IMR-90 (cell line): Measurements from ENCODE around the gene DNAAF2. TPM values are rescaled to one million over a fixed set of nuclear protein-coding genes. Genes with fewer than 3 reads are reported as not detected.

Source experiments
- ATAC-seq: fragments of 200-7000 bp; cut with Tn5 transposase; 2 replicates; pipeline ENCODE4 v1.9.1; 2020; ENCODE audit warnings: low read depth, mild to moderate bottlenecking, moderate library complexity
- BruUV-seq: library from RNA; stranded (reverse); fragments of 400-500 nt; replicated peaks from 2 replicates; lab custom pipeline; 2021; lab: Mats Ljungman, UMichigan
- CTCF ChIA-PET: fragments of 300-600 bp; formaldehyde crosslinking; extraction: SDS; loops from one replicate; lab custom pipeline; 2021; ENCODE audit warnings: antibody characterized with exemption; lab: Yijun Ruan, JAX
- POLR2A ChIA-PET: fragments of 300-600 bp; sonication (Branson Sonifier 250); formaldehyde crosslinking; loops from one replicate; lab custom pipeline; 2022; ENCODE audit warnings: antibody characterized with exemption; ENCODE audit not compliant: unreplicated experiment; lab: Charles Lee
- DNase-seq: peaks from one replicate; pipeline ENCODE4 v3.0.0; 2013
- H2AFZ ChIP-seq: replicated peaks from 2 replicates; pipeline ENCODE3; 2013; ENCODE audit warnings: low read length, mild to moderate bottlenecking; ENCODE audit not compliant: poor library complexity
- H2AK5ac ChIP-seq: 2 replicates; pipeline ENCODE4 v1.6.1; 2013; ENCODE audit warnings: low read depth, low read length, inconsistent platforms
- H2AK9ac ChIP-seq: replicated peaks from 2 replicates; pipeline ENCODE3; 2013; ENCODE audit warnings: mild to moderate bottlenecking, low read depth, low read length, moderate library complexity; ENCODE audit not compliant: poor library complexity
- H2BK120ac ChIP-seq: 2 replicates; pipeline ENCODE4 v1.6.1; 2013; ENCODE audit warnings: low read depth, low read length, inconsistent platforms
- H2BK15ac ChIP-seq: 3 replicates; pipeline ENCODE4 v1.6.1; 2013; ENCODE audit warnings: low read depth, low read length, inconsistent platforms
- H2BK20ac ChIP-seq: 2 replicates; pipeline ENCODE4 v1.6.1; 2013; ENCODE audit warnings: low read depth, mild to moderate bottlenecking, inconsistent platforms, low read length, moderate library complexity
- H2BK5ac ChIP-seq: 2 replicates; pipeline ENCODE4 v1.6.1; 2013; ENCODE audit warnings: mild to moderate bottlenecking, low read depth, low read length, inconsistent platforms; ENCODE audit not compliant: poor library complexity, severe bottlenecking
- H3K14ac ChIP-seq: replicated peaks from 2 replicates; pipeline ENCODE4 v1.6.1; 2013; ENCODE audit warnings: low read depth, low read length, inconsistent platforms
- H3K18ac ChIP-seq: 2 replicates; pipeline ENCODE4 v1.6.1; 2013; ENCODE audit warnings: low read depth, low read length, control low read depth
- H3K23ac ChIP-seq: 2 replicates; pipeline ENCODE4 v1.6.1; 2013; ENCODE audit warnings: low read depth, low read length, inconsistent platforms
- H3K27ac ChIP-seq: 2 replicates; pipeline ENCODE4 v1.5.1; 2013; ENCODE audit warnings: mild to moderate bottlenecking, control low read depth, low read length; ENCODE audit not compliant: insufficient read depth
- H3K27me3 ChIP-seq: 2 replicates; pipeline ENCODE4 v1.6.1; 2013; ENCODE audit warnings: low read length; ENCODE audit not compliant: control insufficient read depth, insufficient read depth
- H3K36me3 ChIP-seq: 2 replicates; pipeline ENCODE4 v1.6.1; 2013; ENCODE audit warnings: low read length, mixed read lengths; ENCODE audit not compliant: control insufficient read depth, insufficient read depth
- H3K4ac ChIP-seq: 2 replicates; pipeline ENCODE4 v1.6.1; 2013; ENCODE audit warnings: low read depth, low read length, inconsistent platforms
- H3K4me1 ChIP-seq: 2 replicates; pipeline ENCODE4 v1.6.1; 2013; ENCODE audit warnings: low read length, mixed read lengths; ENCODE audit not compliant: control insufficient read depth, insufficient read depth
- H3K4me2 ChIP-seq: 2 replicates; pipeline ENCODE4 v1.6.1; 2013; ENCODE audit warnings: low read depth, mild to moderate bottlenecking, control low read depth, low read length, moderate library complexity
- H3K4me3 ChIP-seq: 2 replicates; pipeline ENCODE4 v1.5.1; 2013; ENCODE audit warnings: low read depth, mild to moderate bottlenecking, control low read depth, low read length, moderate library complexity; ENCODE audit not compliant: insufficient read depth
- H3K56ac ChIP-seq: 2 replicates; pipeline ENCODE4 v1.6.1; 2013; ENCODE audit warnings: low read length, inconsistent platforms; ENCODE audit not compliant: insufficient read depth; ENCODE audit errors: extremely low read depth
- H3K79me1 ChIP-seq, 2 experiments: 2 replicates each; pipeline ENCODE4 v1.6.1; 2013; ENCODE audit warnings: low read length in 2 of 2, inconsistent platforms in 1 of 2, low read depth in 1 of 2
- H3K9ac ChIP-seq: 2 replicates; pipeline ENCODE4 v1.6.1; 2013; ENCODE audit warnings: low read depth, low read length, control low read depth
- H3K9me1 ChIP-seq: 2 replicates; pipeline ENCODE4 v1.6.1; 2013; ENCODE audit warnings: low read length, inconsistent platforms; ENCODE audit not compliant: insufficient read depth
- H3K9me3 ChIP-seq: 2 replicates; pipeline ENCODE4 v1.6.1; 2013; ENCODE audit warnings: low read length; ENCODE audit not compliant: control insufficient read depth, insufficient read depth
- H4K20me1 ChIP-seq: 2 replicates; pipeline ENCODE4 v1.6.1; 2013; ENCODE audit warnings: low read length, inconsistent platforms; ENCODE audit not compliant: insufficient read depth
- H4K5ac ChIP-seq: 2 replicates; pipeline ENCODE4 v1.6.1; 2013; ENCODE audit warnings: mild to moderate bottlenecking, low read depth, low read length, control low read depth
- H4K8ac ChIP-seq, 2 experiments: 2 replicates each; pipeline ENCODE4 v1.6.1; 2013; ENCODE audit warnings: low read depth in 2 of 2, low read length in 2 of 2, control low read depth in 1 of 2, inconsistent platforms in 1 of 2
- H4K91ac ChIP-seq: 2 replicates; pipeline ENCODE4 v1.6.1; 2013; ENCODE audit warnings: low read depth, low read length, inconsistent platforms; ENCODE audit not compliant: insufficient read depth
- CHD1 ChIP-seq: IDR thresholded peaks from 2 replicates; pipeline ENCODE4 v1.6.1; 2012; ENCODE audit warnings: low read depth, low read length, improper control_type of control experiment
- MAZ ChIP-seq: IDR thresholded peaks from 2 replicates; pipeline ENCODE4 v1.6.1; 2012; ENCODE audit warnings: low read depth, mild to moderate bottlenecking, low read length, improper control_type of control experiment, moderate library complexity, borderline replicate concordance
- WGBS, 2 experiments: methylation state at CpG; one replicate each; pipeline versions ENCODE4 v1.1.5 to v1.1.7; 2013; ENCODE audit warnings: missing lambda C conversion rate in 2 of 2; ENCODE audit not compliant: insufficient read length in 1 of 2; ENCODE audit errors: extremely low coverage in 2 of 2; 5-methylcytosine and 5-hydroxymethylcytosine counted together
- dilution Hi-C: fragments of 300-500 bp; cut with HindIII; formaldehyde crosslinking; loops from one replicate; pipeline ENCODE4 v1.14.3; 2018; ENCODE audit warnings: low sequenced_read_pairs; ENCODE audit not compliant: unreplicated experiment
- in situ Hi-C: fragments of 300-500 bp; cut with MboI; formaldehyde crosslinking; loops from 3 replicates; pipeline ENCODE4 v1.14.3; 2019; ENCODE audit warnings: low sequenced_read_pairs, inconsistent platforms, mixed read lengths
- intact Hi-C: fragments of 100-400 bp; cut with micrococcal nuclease; formaldehyde crosslinking; loops from 2 replicates; pipeline ENCODE4 v1.10.0; 2022
- polyA plus RNA-seq, 3 experiments: library from polyadenylated mRNA; depleted of rRNA; stranded (reverse); fragments of >200 nt; gene quantifications; 2 replicates each; pipeline ENCODE4 v1.2.3, GENCODE V29; 2012; ENCODE audit warnings: low replicate concordance in 1 of 3
- total RNA-seq: library from RNA; depleted of rRNA; stranded (reverse); fragments of >200 nt; gene quantifications from 2 replicates; pipeline ENCODE4 v1.2.3, GENCODE V29; 2012
- TF ChIP-seq, protein P1 (sequence below): fragments of 150-350 bp; IDR thresholded peaks from 2 replicates; pipeline ENCODE4 v1.6.1; 2017; ENCODE audit warnings: mild to moderate bottlenecking, antibody characterized with exemption, low read length, low read depth

The DNAAF2 gene
- total and polyA plus RNA-seq, 2 of the 4 experiments (the other 2 are of a cell fraction) = 4.1 to 4.7 TPM

DNA sequence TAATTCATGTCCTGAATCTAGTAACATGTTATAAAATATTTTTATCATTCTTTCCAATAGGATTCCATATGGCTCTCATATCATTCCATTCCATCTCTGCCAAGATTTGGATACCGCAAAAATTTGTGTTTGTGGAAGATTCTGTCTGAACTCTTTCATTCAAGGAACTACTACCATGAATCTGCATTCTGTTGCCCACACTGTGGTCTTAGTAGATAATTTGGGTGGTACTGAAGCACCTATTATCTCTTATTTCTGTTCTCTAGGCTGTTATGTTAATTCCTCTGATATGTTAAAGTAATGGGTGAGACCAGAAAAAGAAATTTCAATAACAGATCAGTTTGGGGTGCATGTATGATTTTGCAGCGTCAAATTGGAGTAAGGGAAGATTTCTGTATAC lies 20.8 kb downstream of the DNAAF2 start:
- Histone ChIP-seq H2BK20ac (no peak overlapping the region), H3K4me3 (no peak overlapping the region), H3K9me3 (no peaks in the 10 kb centered on the region), H2AK5ac (no peak overlapping the region), H2AFZ (no peak overlapping the region), H3K9me1 (peaks cover 10% of the 10 kb centered on the region), H3K27ac (no peak overlapping the region), H2AK9ac (no peak overlapping the region), H2BK120ac (no peak overlapping the region), H3K4me2 (no peak overlapping the region), H2BK15ac (no peak overlapping the region; the same call in 2 of the 3 replicates), H3K23ac (no peak overlapping the region), H4K20me1 (peaks cover 12% of the 10 kb centered on the region), H3K14ac (no peak overlapping the region), H3K79me1 (peaks cover 14 to 37% of the 10 kb centered on the region in 2 experiments; a peak in 3 of 4 replicates), H3K4ac (no peak overlapping the region), H3K18ac (no peak overlapping the region), H3K27me3 (no peaks in the 10 kb centered on the region), H3K4me1 (peaks cover 7% of the 10 kb centered on the region), H4K8ac (no peak overlapping the region), H3K56ac (no peak overlapping the region), H3K9ac (no peak overlapping the region), H3K36me3 (peaks cover 9% of the 10 kb centered on the region), H4K91ac (no peak overlapping the region), H2BK5ac (no peak overlapping the region), H4K5ac (no peak overlapping the region)
- ChIA-PET POLR2A (no interaction called here), CTCF (no interaction called here)
- in situ Hi-C loops = no loop called here
- ATAC-seq (no peak), DNase-seq (no peak)
- dilution Hi-C loops = no loop called here
- BruUV-seq = no TSS peak
- no CpG with 5 or more reads among the region's 2 CpGs for WGBS, 2 experiments
- intact Hi-C loops = no loop called here
- TF ChIP-seq MAZ = no peak
- TF ChIP-seq CHD1 = no peak
- TF ChIP-seq, protein P1, sequence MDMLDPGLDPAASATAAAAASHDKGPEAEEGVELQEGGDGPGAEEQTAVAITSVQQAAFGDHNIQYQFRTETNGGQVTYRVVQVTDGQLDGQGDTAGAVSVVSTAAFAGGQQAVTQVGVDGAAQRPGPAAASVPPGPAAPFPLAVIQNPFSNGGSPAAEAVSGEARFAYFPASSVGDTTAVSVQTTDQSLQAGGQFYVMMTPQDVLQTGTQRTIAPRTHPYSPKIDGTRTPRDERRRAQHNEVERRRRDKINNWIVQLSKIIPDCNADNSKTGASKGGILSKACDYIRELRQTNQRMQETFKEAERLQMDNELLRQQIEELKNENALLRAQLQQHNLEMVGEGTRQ = no peak
